GM12872 (cell line): ENCODE results near the gene CTNND2.

Source experiments
- TF ChIP-seq, protein P1 (sequence below): IDR thresholded peaks from 3 replicates; pipeline ENCODE4 v1.5.1; 2011; ENCODE audit warnings: low read depth, mild to moderate bottlenecking, low read length, moderate library complexity; ENCODE audit not compliant: insufficient read depth

CTNND2 gene

GRCh38 chr5:11273180-11273903 lies 630.9 kb downstream of the CTNND2 start:
- TF ChIP-seq, protein P1, sequence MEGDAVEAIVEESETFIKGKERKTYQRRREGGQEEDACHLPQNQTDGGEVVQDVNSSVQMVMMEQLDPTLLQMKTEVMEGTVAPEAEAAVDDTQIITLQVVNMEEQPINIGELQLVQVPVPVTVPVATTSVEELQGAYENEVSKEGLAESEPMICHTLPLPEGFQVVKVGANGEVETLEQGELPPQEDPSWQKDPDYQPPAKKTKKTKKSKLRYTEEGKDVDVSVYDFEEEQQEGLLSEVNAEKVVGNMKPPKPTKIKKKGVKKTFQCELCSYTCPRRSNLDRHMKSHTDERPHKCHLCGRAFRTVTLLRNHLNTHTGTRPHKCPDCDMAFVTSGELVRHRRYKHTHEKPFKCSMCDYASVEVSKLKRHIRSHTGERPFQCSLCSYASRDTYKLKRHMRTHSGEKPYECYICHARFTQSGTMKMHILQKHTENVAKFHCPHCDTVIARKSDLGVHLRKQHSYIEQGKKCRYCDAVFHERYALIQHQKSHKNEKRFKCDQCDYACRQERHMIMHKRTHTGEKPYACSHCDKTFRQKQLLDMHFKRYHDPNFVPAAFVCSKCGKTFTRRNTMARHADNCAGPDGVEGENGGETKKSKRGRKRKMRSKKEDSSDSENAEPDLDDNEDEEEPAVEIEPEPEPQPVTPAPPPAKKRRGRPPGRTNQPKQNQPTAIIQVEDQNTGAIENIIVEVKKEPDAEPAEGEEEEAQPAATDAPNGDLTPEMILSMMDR: no peak

DNA sequence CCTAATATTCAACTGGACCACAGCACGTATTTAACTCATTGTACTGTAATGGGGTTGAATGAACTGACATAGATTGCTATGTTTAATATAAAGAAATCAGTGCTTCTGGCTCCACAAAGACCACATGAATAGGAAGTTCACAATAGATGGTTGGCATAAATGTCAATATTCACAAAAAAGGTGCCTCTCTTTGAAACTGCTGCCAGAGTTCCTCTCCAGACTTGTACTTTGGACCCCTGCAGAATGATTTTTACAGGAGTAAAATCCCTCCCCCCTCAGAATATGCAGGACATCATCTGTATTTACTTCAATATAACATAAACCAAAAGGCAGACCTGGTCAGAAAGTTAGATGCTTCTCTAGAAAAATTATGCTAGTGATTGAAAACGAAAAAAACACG lies 634.7 kb downstream of the CTNND2 start:
- TF ChIP-seq, protein P1: no peak

- TF ChIP-seq, protein P1: no peak
These were observed 635.4 kb downstream of the CTNND2 start for GRCh38 chr5:11268891-11269290.

DNA sequence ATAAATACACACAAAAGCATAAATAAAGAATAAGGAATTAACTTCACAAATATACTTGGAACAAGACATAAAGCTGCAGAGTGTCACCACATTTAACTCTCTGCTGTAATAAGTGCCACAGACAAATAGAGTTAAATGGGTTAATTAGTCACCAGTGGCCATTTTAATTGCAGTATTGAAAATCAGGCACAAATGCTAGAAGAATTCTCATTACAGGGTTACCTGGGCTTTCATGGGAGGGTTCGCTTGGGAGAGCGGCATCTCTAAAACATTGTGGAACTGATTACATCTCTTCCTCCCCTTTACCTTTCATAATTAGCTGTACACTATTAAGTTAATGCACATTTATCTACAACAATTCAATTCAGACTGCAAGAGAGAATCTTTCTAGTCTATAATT lies 637.9 kb downstream of the CTNND2 start:
- TF ChIP-seq, protein P1: no peak

DNA sequence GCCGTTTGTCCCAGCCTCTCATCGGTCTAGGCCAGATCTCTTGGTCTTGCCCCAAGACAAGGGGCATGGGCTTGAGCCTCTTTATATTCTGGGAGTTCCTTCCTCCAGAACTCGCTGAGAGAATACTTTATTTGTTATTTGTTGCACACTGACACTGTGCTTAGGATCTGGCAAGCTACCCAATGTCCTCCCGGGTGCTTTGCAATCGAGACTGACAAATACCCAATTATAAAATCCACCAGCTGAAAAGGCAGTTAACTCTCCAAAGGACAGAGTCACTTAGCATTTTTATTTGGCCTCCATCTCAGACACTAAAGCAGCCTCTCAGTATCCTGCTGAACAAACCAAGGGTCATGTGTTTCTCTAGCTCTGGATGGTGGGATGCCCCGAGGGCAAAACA lies 643.0 kb downstream of the CTNND2 start:
- TF ChIP-seq, protein P1: no peak

DNA sequence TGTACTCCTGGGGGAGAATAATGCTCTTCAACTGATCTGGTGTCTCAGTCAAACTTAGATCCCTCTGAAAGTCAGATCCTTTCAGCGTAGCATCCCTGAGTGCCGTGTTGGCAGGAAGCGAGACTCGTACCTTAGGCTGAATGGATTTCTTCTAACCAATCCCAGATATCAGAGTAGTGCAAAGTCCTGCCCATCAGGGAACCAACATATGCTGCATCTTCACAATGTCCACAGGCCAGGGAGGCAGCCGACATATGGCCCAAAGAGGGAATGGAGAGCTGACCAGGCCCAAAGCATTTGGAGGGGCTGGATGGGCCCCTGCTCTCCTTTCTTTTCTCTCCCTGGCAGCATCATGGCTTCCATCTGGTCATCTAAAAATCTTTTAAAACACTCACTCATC lies 646.2 kb downstream of the CTNND2 start:
- TF ChIP-seq, protein P1: no peak

GRCh38 chr5:11252523-11252922 lies 651.7 kb downstream of the CTNND2 start:
- TF ChIP-seq, protein P1: no peak
